ENCODE results near the gene NPTXR. TPM values are rescaled to one million over a fixed set of nuclear protein-coding genes. Genes with fewer than 3 reads are reported as not detected.

NPTXR gene
- polyA plus RNA-seq, 3 donors: 0.04 TPM; not detected in 2

- H3K9me3 ChIP-seq (replicated peaks in 1 of 2; ENCODE audit: control insufficient read depth in 1 of 2, insufficient read depth in 1 of 2, low read length in 2 of 2): no peaks in the 10 kb centered on the region
- 93% methylated on average over 9 of the region's 9 CpGs for WGBS (ENCODE audit: insufficient coverage)
- no peaks in the 10 kb centered on the region for H3K4me1 ChIP-seq (ENCODE audit: control insufficient read depth in 1 of 2, insufficient read depth in 2 of 2, low read length in 2 of 2)
- H3K9ac ChIP-seq (ENCODE audit: insufficient read depth, low read length, poor library complexity, severe bottlenecking): no peak overlapping the region
- no peaks in the 10 kb centered on the region for H3K36me3 Mint-ChIP-seq
- no peak for DNase-seq
- no peak overlapping the region for H3K27ac Mint-ChIP-seq
- no peaks in the 10 kb centered on the region for H3K79me2 ChIP-seq (ENCODE audit: insufficient read depth, low read length)
- peaks cover 0 to 2% (median 0%) of the 10 kb centered on the region in 7 donors for H3K9me3 Mint-ChIP-seq
- TF ChIP-seq CTCF (IDR thresholded peaks at IDR 0.05): no peak
- H3K27me3 Mint-ChIP-seq (ENCODE audit: low read depth in 3 of 3): peaks cover 8 to 25% (median 18%) of the 10 kb centered on the region in 3 donors
- no peak overlapping the region for H3K4me3 ChIP-seq (replicated peaks in 1 of 3; ENCODE audit: low read depth in 2 of 3, low read length in 3 of 3)
- H3K4me3 Mint-ChIP-seq: no peak overlapping the region
- no peak overlapping the region for H3K27ac ChIP-seq (ENCODE audit: low read depth in 1 of 2, low read length in 2 of 2)
- intact Hi-C loops (cut with micrococcal nuclease): no loop called here
- H3K36me3 ChIP-seq (replicated peaks in 1 of 2; ENCODE audit: control insufficient read depth in 1 of 2, insufficient read depth in 2 of 2, low read length in 2 of 2): no peaks in the 10 kb centered on the region
- no peaks in the 10 kb centered on the region for H3K4me1 Mint-ChIP-seq
- H2AFZ ChIP-seq (ENCODE audit: insufficient read depth, low read depth, low read length, poor library complexity, severe bottlenecking): no peak overlapping the region
- no peaks in the 10 kb centered on the region for H4K20me1 ChIP-seq (ENCODE audit: insufficient read depth, low read length)
- no peak overlapping the region for H3K4me2 ChIP-seq (replicated peaks; ENCODE audit: extremely low read depth, low read length, poor library complexity, severe bottlenecking)
- no peaks in the 10 kb centered on the region for H3K27me3 ChIP-seq (ENCODE audit: control insufficient read depth in 2 of 2, insufficient read depth in 2 of 2, low read length in 2 of 2)
These were observed 9.4 kb upstream of the NPTXR start for GRCh38 chr22:38853196-38853651.

- no peaks in the 10 kb centered on the region for H3K27me3 ChIP-seq (ENCODE audit: control insufficient read depth in 2 of 2, insufficient read depth in 2 of 2, low read length in 2 of 2)
- peaks cover 0 to 2% (median 0%) of the 10 kb centered on the region in 7 donors for H3K9me3 Mint-ChIP-seq
- H3K79me2 ChIP-seq (ENCODE audit: insufficient read depth, low read length): no peaks in the 10 kb centered on the region
- no peaks in the 10 kb centered on the region for H3K36me3 ChIP-seq (replicated peaks in 1 of 2; ENCODE audit: control insufficient read depth in 1 of 2, insufficient read depth in 2 of 2, low read length in 2 of 2)
- H4K20me1 ChIP-seq (ENCODE audit: insufficient read depth, low read length): no peaks in the 10 kb centered on the region
- H3K36me3 Mint-ChIP-seq: no peaks in the 10 kb centered on the region
- no peak overlapping the region for H2AFZ ChIP-seq (ENCODE audit: insufficient read depth, low read depth, low read length, poor library complexity, severe bottlenecking)
- H3K4me2 ChIP-seq (replicated peaks; ENCODE audit: extremely low read depth, low read length, poor library complexity, severe bottlenecking): no peak overlapping the region
- DNase-seq: no peak
- no peak overlapping the region for H3K27ac ChIP-seq (ENCODE audit: low read depth in 1 of 2, low read length in 2 of 2)
- H3K4me3 ChIP-seq (replicated peaks in 1 of 3; ENCODE audit: low read depth in 2 of 3, low read length in 3 of 3): no peak overlapping the region
- H3K27ac Mint-ChIP-seq: no peak overlapping the region
- H3K9ac ChIP-seq (ENCODE audit: insufficient read depth, low read length, poor library complexity, severe bottlenecking): no peak overlapping the region
- no peak for TF ChIP-seq CTCF (IDR thresholded peaks at IDR 0.05)
- H3K27me3 Mint-ChIP-seq (ENCODE audit: low read depth in 3 of 3): peaks cover 14 to 27% (median 19%) of the 10 kb centered on the region in 3 donors
- intact Hi-C loops (cut with micrococcal nuclease): no loop called here
- no peaks in the 10 kb centered on the region for H3K4me1 Mint-ChIP-seq
- no CpG with 5 or more reads among the region's 1 CpG for WGBS (ENCODE audit: insufficient coverage)
- no peaks in the 10 kb centered on the region for H3K9me3 ChIP-seq (replicated peaks in 1 of 2; ENCODE audit: control insufficient read depth in 1 of 2, insufficient read depth in 1 of 2, low read length in 2 of 2)
- H3K4me1 ChIP-seq (ENCODE audit: control insufficient read depth in 1 of 2, insufficient read depth in 2 of 2, low read length in 2 of 2): no peaks in the 10 kb centered on the region
- H3K4me3 Mint-ChIP-seq: no peak overlapping the region
These were observed 8.7 kb upstream of the NPTXR start for GRCh38 chr22:38852522-38852921.
